GM19035 (cell line): ENCODE data around the gene PSMF1.

Experiments used
- ATAC-seq: cut with Tn5 transposase; IDR thresholded peaks from one replicate; pipeline ENCODE4 v1.9.1; 2021; ENCODE audit not compliant: unreplicated experiment

Gene PSMF1

GRCh38 chr20:1163653-1164052, 45.3 kb downstream of the PSMF1 start:
- ATAC-seq, result no peak

GRCh38 chr20:1164871-1165270, 46.5 kb downstream of the PSMF1 start:
- ATAC-seq, result no peak

- ATAC-seq, result no peak
These were observed 47.1 kb downstream of the PSMF1 start for GRCh38 chr20:1165521-1165920.

GRCh38 chr20:1165941-1166340, 47.5 kb downstream of the PSMF1 start:
- ATAC-seq, result no peak

- no peak for ATAC-seq
These were observed 48.7 kb downstream of the PSMF1 start for GRCh38 chr20:1166948-1167720.

GRCh38 chr20:1169224-1169623, 50.8 kb downstream of the PSMF1 start:
- ATAC-seq, result no peak

- ATAC-seq, result no peak
These were observed 53.2 kb downstream of the PSMF1 start for GRCh38 chr20:1171461-1172093.

GRCh38 chr20:1173698-1174097, 55.3 kb downstream of the PSMF1 start:
- ATAC-seq, result no peak

- no peak for ATAC-seq
These were observed 56.4 kb downstream of the PSMF1 start for GRCh38 chr20:1174787-1175186.

- no peak for ATAC-seq
These were observed 59.3 kb downstream of the PSMF1 start for GRCh38 chr20:1177680-1178079.

- no peak for ATAC-seq
These were observed 59.7 kb downstream of the PSMF1 start for GRCh38 chr20:1178103-1178502.

GRCh38 chr20:1178623-1179022, 60.2 kb downstream of the PSMF1 start:
- ATAC-seq, result no peak

- no peak for ATAC-seq
These were observed 62.5 kb downstream of the PSMF1 start for GRCh38 chr20:1180949-1181348.

GRCh38 chr20:1182106-1182505, 63.7 kb downstream of the PSMF1 start:
- no peak for ATAC-seq

- ATAC-seq, result no peak
These were observed 64.8 kb downstream of the PSMF1 start for GRCh38 chr20:1183153-1183552.

- no peak for ATAC-seq
These were observed 65.8 kb downstream of the PSMF1 start for GRCh38 chr20:1184260-1184637.

- no peak for ATAC-seq
These were observed 66.4 kb downstream of the PSMF1 start, which contains the start of gene TMEM74B for GRCh38 chr20:1184638-1185315. Gene TMEM74B (minus strand): TSS chr20:1184981. CDS start chr20:1183801, 1,180 bp downstream.

GRCh38 chr20:1185316-1185741, 66.9 kb downstream of the PSMF1 start:
- ATAC-seq, result no peak

- ATAC-seq, result no peak
These were observed 67.5 kb downstream of the PSMF1 start for GRCh38 chr20:1185790-1186334.

GRCh38 chr20:1186367-1186991, 68.1 kb downstream of the PSMF1 start:
- no peak for ATAC-seq

- no peak for ATAC-seq
These were observed 69.3 kb downstream of the PSMF1 start for GRCh38 chr20:1187605-1188171.
